ENCODE measurements around the gene PID1.

PID1 gene

DNA sequence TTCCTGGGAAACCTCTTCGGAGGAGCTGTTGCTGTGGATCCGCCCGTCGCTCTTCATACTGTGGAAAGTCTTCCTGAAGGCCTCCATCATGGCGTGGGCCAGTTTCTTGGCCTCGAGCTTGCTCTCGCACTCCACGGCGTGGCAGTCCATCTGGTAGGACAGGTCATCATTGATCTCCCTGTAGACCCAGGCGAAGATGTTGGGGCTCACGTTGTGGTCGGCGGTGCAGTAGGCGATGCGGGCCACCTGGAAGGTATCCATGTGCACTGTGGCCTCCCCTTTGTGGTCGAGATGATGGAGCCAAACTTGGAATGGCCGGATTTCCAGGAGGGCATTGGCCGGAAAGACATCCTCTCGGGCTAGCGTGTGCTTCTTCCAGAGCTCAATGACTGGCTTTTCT, 245.4 kb downstream of the PID1 start:
- DNase-seq (ENCODE audit: low read depth, low spot score) = no peak

DNA sequence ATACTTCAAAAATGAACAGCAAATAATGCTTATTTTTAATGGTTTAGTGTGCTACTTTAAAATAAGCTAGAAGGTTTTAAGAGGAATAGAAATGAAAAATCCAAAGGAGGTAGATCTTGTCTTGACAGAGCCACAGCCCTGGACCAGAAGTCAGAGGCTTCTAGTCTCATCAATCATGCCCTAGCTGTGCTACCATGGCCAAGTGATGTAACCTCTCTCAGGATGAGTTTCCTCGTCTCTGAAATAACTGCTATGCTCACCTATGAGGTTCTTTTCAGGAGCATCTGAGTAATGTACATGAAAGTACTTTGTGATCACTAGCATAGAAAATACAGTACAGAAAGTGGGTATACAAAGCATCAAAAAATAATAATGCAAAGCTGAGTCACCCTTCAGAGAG, 248.4 kb downstream of the PID1 start:
- DNase-seq (ENCODE audit: low read depth, low spot score) = no peak

DNA sequence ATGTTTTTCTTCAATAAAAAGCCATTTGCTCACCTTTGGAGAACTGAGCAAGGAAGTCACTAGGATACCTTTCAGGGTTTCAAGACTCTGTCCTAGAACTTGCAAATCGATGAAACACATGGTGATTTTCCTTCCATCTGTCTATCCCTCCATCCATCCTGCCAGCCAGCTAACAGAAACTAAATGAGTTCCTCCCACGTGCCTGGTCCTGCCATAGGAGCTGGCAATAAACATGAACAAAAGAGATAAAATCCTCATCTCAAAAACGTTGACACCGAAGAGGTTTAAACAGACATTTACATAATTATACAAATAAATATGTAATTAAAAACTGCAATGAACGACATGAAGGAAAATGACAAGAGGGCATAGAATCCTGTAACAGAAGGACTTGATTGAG, 249.0 kb downstream of the PID1 start:
- no peak for DNase-seq (ENCODE audit: low read depth, low spot score)

GRCh38 chr2:229009816-229010215, 261.3 kb downstream of the PID1 start:
- DNase-seq (ENCODE audit: low read depth, low spot score) = no peak

DNA sequence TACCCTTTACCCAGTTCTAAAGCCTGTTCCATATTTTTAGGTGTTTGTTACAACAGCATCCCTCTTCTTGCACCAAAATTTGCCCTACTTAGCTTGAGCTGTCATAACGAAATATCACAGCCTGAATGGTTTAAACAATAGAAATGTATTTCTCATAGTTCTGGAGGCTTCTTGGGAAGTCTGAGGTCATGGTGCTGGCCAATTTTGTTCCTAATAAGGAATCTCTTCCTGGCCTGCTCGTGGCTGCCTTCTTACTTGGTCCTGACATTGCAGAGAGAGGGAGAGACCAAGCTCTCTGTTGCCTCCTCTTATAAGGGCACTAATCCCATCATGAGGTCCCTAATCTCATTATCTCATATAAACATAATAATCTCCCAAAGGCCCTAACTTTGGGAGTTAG, 267.8 kb downstream of the PID1 start:
- no peak for DNase-seq (ENCODE audit: low read depth, low spot score)

- DNase-seq (ENCODE audit: low read depth, low spot score) = no peak
Observed at GRCh38 chr2:229001196-229001595, 269.9 kb downstream of the PID1 start.

- no peak for DNase-seq (ENCODE audit: low read depth, low spot score)
Observed at GRCh38 chr2:228999326-228999725, 271.8 kb downstream of the PID1 start.

DNA sequence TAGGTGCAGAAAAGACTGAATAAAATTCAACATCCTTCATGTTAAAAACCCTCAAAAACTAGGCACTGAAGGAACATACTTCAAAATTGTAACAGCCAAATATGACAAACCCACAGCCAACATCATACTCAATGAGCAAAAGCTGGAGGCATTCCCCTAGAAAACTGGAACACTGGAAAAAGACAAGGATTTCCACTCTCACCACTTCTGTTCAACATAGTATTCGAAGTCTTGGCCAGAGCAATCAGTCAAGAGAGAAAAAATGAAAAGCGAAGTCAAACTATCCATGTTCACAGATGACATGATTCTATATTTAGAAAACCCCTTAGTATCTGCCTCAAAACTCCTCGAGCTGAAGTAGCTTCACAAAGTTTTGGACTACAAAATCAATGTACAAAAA, 282.3 kb downstream of the PID1 start:
- DNase-seq (ENCODE audit: low read depth, low spot score) = no peak

DNA sequence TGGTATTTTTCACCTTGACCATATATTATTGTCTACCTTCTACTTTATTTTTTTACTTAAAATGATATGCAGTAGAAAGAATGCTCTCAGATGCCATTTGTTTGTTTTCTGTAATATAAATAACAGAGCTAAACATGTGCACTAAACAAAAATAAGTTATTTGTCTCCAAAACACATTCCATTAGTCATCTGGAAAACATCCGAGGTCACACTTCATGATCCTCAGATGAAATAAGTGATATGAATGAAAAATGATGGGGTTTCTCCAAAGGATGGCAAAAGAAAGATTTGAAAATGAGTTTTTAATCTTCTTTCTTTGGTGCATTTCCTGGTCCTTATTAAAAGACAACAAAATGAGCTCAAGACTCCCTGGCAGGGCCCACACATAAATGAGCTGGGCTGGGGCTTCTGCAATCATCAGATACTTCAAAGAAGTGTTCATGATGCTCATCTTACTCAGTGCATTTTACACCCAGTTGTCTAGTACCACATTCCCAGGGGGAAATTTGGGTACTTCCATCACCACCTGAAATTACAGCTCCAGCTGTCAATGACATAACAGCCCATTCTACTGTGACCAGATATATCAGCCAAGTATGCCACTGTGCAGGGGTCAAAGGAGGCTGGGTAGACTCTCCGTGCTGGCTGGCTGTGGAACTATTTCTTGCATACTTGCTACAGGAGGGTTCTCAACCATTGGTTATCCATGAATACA, 283.5 kb downstream of the PID1 start:
- DNase-seq (ENCODE audit: low read depth, low spot score) = no peak

- no peak for DNase-seq (ENCODE audit: low read depth, low spot score)
Observed at GRCh38 chr2:228986961-228987360, 284.1 kb downstream of the PID1 start.

DNA sequence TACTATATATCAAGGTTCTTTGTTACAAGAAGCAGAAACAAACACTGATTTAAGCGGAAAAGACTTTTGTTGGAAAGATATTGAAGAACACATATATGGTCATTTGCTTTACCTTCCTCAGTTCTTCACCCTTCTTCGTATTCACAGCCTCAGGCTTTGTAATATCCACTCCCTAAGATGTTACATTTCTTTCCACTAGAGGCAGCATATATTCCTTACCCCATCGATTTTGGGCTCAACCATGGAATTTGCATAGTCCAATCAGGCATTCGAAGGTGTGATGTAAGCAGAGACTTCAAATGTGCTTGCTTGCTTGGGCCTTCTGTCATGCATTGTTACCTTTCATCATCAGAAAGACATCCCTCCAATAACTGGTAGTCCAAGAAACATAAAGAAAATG, 287.4 kb downstream of the PID1 start:
- DNase-seq (ENCODE audit: low read depth, low spot score) = no peak

DNA sequence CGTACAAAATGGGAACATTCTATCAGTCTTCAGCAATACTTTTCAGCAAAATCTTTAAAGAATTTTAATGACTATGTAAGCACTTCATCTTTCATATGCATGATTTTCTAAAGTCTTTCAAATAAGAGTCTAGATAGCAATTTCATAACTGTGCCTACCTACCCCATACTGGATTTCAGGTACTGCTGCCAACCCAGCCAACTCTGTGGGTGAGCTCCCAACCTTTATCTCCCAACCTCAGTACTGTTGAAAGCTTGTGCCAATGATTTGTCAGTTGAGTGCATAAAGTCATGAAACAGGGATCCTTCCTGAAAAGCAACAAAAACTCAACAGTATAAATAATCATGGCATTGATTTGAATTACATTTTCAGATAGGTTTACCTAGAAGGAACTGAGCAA, 296.9 kb downstream of the PID1 start:
- no peak for DNase-seq (ENCODE audit: low read depth, low spot score)

Data from activated CD4-positive, CD25-positive, alpha-beta regulatory T cell treated with anti-CD3 and anti-CD28 coated beads, Interleukin-2, amount 50 U/mL, for 16 hours (primary cell).